Activated CD8-positive, alpha-beta memory T cell treated with anti-CD3 and anti-CD28 coated beads, Interleukin-2, amount 50 U/mL, for 1 hour (primary cell): ENCODE measurements around the gene NRBP1.
"Not testable (repeated sequence)": the region's sequence is repeated elsewhere in the genome, so short reads cannot be mapped to it uniquely, and the experiment has no call there.

Experiments used
- DNase-seq: peaks from one replicate; pipeline ENCODE4 v3.0.0-alpha.2; 2020; ENCODE audit errors: extremely low read depth

NRBP1 gene

DNA sequence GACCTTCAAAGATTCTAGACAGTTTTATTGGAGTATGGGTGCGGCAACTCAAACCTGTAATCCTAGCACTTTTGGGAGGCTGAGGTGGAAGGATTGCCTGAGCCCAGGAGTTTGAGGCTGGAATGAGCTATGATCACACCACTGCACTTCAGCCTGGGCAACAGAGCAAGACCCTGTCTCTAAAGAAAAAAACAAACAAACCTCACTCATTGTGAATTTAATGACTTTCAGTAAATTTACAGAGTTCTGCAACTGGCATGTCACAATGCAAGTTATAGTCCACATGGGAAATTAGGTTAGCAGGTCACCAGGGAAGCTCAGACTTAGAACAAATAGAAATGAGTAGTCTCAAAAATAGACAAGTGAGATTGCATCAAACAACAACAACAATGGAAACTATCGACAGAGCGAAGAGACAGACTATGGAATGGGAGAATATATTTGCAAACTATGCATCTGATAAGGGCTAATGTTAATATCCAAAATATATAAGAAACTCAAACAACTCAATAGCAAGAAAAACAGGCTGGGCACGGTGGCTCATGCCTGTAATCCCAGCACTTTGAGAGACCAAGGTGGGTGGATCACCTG, 6.7 kb upstream of the NRBP1 start:
- no peak for DNase-seq

DNA sequence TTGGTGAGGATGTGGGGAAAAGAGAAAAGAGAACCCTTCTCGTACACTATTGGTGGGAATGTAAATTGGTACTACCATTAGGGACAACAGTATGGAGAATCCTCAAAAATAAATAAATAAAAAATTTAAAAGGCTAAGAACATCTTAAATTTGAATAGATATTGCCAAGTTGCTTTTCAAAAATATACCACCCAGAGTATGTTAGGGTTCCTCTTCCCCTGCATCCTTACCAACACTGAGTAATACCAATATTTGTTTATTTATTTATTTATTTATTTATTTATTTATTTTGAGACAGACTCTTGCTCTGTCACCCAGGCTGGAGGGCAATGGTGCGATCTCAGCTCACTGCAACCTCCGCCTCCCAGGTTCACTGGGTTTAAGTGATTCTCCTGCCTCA, 5.5 kb upstream of the NRBP1 start:
- DNase-seq, result no peak

DNA sequence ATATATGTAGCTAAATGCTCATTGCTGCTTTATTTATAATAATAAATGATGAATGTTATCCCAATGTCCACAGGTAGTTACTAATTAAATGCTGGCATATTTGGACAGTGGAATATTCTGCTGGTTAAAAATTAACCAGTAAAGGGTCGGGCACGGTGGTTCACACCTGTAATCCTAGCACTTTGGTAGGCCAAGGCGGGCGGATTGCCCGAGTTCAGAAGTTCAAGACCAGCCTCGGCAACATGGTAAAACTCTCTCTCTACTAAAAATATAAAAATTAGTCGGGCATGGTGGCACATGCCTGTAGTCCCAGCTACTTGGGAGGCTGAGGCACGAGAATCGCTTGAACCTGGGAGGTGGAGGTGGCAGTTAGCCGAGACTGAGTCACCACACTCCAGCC, 3.4 kb upstream of the NRBP1 start:
- not testable (repeated sequence) for DNase-seq

DNA sequence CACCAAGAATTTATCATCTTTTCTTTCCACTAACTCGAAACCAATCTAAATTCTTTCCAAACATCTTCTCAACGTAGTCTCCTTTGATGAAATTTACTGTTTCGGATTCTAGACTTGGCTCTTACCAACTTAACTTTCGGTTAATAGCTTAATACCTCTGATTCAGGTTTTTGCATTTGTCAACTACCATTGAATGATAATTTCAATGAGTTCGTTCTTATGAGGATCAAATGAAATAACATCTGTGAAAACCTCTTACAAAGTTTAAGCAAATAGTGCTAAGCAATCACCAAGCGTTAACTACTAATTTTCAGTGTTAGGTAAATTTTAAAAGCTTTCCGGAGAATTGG, 593 bp upstream of the NRBP1 start:
- no peak for DNase-seq

DNA sequence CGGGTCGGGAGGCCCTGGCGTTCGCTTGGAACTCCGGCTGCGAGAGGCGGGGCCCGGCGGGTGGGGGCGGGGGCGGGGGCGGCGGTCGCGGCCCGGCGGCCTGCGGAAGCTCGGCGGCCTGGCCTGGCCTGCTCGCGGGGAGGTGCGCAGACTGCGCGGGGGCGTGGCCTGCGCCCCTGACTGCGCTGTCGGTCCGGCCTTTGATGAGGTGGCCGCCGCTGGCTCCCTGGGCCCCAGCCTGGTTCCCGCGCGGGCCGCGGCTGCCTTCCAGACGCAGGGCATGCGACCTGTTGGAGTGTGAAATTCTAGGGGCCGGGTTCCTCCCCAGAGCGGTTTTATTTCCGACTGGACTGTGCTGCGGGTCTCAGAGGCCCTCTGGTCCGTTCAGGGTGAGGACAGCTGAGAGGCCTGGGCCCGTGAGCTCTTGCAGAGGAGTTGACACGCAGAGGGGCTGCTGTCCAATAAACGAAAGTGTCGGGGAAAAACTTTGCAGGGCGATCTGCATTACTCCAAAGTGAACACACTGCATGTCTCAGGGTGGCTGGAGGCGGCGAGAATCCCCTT, 629 bp downstream of the NRBP1 start:
- DNase-seq, result no peak

DNA sequence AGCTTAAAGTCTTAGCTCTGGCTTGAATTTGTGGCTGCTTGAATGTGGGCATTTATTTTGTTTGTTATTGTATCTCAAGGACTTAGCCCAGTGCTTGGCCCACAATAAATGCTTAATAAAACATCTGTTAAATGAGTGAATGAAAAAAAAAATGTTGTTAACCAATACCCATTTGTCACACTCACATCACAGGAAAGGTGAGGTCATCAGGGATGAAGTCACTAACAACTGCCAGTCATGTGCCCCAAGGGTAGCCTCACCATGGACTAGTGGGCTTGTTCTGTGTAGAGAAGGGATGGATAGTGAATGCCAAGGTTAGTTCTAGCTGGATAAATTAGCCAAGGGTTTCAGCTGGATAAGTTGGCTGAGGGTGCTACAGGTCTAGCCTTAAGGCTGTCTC, 3.0 kb downstream of the NRBP1 start:
- no peak for DNase-seq

DNA sequence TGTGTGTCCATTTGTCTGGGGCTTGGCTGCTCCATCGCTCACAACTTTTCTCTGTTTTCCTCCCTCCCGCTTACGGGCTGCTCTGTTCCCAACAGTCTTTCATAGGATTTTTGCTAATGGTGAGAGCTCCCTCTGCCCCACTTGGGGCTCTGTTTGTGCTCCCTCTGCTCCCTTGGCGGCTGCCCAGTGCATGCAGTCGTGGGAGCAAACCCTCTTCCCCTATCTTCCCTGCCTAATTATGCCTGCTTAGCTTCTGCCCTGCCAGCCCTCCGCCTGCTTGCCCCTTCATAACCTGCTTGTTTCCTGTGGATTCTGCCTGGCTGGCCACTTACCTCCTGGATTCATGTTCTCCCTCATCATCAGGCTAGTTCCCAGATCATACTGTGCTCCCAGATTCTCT, 7.2 kb downstream of the NRBP1 start:
- DNase-seq, result no peak

DNA sequence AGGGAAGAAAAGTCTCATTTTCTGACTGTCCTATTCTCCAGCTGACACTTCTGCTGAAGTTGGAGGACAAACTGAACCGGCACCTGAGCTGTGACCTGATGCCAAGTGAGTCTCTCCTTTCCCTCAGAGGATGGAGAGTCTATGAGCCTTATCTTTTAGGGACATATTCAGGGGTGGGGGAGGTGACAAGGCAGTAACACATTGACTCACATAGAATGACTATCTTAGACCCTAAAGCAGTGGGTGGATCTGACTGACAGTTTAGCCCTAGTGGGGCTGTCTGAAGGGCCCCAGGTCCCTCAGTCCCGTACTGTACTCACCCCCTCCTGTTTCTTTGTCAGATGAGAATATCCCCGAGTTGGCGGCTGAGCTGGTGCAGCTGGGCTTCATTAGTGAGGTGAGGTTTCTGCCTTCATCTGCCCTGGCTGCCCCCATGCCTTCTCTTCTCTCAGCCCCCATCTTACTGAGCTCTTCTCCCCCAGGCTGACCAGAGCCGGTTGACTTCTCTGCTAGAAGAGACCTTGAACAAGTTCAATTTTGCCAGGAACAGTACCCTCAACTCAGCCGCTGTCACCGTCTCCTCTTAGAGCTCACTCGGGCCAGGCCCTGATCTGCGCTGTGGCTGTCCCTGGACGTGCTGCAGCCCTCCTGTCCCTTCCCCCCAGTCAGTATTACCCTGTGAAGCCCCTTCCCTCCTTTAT, 12.9 kb downstream of the NRBP1 start:
- DNase-seq, result no peak

DNA sequence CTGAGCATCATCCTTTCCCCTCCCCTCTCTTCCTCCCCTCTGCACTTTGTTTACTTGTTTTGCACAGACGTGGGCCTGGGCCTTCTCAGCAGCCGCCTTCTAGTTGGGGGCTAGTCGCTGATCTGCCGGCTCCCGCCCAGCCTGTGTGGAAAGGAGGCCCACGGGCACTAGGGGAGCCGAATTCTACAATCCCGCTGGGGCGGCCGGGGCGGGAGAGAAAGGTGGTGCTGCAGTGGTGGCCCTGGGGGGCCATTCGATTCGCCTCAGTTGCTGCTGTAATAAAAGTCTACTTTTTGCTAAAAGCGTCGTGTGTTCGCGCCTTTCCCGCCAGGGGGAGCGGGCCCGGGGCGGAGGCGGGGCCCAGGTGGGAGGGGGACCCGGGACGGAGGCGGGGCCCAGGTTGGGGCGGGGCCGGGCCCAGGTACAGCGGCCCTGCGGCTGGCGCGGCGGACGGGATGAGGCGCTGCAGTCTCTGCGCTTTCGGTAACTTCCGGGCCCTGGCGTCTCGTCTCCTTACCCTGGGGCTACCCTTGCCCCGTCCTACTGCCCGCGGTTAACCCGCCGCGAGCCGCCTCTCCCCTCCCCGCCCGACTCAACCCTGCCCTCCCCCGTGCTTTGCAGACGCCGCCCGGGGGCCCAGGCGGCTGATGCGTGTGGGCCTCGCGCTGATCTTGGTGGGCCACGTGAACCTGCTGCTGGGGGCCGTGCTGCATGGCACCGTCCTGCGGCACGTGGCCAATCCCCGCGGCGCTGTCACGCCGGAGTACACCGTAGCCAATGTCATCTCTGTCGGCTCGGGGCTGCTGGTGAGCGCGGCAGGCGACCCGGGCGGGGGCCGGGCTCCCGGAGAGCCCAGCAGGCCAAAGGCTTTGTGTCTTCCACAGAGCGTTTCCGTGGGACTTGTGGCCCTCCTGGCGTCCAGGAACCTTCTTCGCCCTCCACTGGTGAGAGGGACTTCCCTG, 13.8 kb downstream of the NRBP1 start, which contains the start of gene KRTCAP3:
Gene KRTCAP3 (plus strand): TSS at position 424 of the 962 bp plus-strand sequence. CDS start 32 bp downstream, at position 456.
- no peak for DNase-seq

DNA sequence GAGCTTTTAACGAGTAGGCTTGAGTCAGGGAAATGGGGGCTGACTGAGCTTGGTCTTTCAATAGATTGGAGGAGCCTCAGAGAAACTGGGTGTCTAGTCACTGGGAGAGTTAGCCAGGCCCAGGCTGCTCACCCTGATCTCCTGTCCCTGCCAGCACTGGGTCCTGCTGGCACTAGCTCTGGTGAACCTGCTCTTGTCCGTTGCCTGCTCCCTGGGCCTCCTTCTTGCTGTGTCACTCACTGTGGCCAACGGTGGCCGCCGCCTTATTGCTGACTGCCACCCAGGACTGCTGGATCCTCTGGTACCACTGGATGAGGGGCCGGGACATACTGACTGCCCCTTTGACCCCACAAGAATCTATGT, 14.5 kb downstream of the NRBP1 start:
- no peak for DNase-seq

DNA sequence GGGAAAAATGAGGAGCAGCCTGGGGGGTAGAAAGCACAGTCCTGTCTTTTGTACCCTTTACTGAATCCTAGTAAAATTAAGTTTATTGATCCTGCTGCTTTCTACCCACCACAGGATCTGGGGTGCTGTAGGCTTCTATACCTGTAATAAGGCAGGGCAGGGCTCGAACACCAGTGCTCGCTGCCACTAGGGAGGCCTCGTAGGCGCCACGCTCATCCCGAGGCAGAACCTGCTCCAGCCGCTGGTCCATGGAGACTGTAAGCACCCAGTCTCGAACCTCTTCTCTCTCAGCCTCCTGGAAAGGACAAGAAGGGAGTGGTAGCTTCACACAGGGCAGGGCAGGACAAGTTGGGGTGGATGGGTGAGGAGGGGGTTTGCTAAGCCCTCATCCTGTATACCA, 16.7 kb downstream of the NRBP1 start:
- no peak for DNase-seq

DNA sequence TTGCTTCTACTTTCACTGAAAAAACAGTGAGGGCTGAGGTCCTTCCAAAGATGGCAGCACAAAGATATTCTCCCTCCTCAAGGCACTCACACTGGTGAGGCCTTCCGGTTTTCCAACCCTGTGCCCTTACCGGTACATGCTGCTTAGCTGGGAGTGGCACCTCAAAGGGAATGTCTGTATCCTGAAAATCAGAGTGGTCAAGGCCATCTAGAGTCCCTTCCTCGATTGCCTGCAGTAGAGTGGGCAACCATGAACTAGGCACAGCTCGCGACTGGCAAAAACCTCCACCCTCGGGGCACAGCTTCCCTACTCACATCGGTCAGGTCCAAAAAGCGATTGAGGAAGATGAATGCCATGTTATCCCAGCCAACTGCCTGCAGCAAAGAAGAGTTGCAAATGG, 17.2 kb downstream of the NRBP1 start:
- DNase-seq, result no peak

DNA sequence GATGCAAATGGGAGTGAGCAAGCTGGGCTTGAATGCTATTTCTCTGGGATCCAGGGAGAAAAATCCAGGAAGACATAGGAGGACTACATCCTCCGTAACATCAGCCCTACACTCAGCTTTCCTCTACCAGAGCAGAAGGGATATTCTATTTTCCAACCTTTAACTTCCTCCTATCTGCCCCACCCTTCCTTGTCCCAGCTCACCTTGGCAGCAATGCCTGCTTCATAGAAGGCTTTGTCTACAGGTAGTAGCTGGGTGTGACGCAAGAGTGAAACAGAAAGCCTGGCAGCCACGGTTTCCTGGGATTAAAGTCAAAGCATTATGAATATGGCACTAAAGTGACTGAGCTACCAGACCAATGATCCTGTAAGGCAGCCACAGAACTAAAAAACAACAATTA, 17.6 kb downstream of the NRBP1 start:
- DNase-seq, result no peak

DNA sequence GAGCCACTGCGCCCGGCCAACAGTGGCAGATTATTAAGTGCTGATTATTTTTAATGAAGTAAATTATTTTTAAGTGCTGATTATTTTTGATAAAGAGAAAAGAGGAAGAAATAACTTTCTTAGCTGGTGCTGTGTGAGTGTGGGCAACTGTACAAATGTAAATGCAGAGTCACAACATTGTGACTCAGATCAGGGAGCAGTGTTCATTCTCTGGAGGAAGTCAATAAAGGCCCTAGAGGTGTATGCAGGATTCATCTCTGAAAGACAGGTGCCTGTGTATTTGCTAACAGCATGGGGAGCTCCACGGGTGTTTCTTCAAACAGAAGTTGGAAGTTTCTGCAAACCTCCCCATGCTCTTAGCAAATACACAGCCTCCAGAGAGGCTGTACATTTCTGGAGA, 19.9 kb downstream of the NRBP1 start:
- DNase-seq, result no peak

DNA sequence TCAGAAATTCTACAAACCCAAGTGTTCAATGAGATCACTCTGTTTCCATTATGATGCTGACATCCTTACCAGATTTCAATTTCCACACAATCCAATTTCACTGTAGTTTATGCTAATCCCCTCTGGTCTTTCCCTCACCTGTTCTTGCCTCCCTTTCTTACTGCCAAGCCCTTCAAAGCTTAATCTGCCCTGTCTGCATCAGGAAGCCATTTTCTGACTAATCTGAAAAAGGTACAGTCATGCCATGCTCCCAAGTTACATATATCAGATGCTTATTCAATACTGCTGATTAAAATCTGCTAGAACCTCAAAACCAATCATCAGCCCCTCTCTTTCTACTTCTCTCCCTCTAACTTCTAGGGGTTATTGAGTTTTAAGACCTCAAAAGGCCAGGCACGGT, 22.7 kb downstream of the NRBP1 start:
- DNase-seq, result no peak

DNA sequence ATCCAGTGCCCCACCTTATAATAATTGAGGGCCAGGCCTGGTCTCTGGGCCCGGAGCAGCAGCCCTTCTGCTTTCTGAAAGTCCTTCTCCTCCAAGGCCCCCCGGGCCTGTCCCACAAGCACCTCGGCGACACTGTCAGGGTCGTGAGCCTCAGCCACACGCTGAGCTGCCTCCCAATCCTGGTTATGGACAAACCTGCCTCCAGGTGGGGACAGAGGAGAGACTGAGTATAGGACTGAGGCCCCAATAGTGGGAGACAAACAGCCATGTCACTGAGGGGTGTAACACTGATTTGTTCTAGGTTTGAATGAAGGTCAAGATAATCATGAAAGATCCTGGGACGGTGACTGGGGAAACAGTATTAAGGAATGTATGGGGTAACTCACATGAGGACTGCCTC, 25.5 kb downstream of the NRBP1 start:
- DNase-seq, result no peak

DNA sequence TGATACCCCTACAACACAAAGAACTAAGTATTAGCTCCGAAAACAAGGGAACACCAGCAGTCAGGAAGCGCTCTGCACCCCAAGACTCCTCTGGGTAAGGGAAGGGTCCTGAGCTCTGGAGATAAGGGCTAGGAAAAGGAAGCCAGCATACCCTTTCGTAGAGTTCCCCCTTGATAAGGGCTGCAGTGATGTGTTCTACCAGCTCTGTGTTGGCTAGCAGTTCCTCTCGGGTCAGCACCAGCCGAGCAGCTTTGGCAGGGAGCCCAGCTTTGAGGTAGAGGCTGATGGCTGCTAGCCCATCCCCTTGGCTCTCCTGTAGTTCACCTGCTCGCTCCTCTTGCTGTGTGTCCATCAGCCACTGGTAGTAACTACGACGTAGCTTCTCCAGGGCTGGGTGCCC, 32.7 kb downstream of the NRBP1 start:
- DNase-seq, result no peak

DNA sequence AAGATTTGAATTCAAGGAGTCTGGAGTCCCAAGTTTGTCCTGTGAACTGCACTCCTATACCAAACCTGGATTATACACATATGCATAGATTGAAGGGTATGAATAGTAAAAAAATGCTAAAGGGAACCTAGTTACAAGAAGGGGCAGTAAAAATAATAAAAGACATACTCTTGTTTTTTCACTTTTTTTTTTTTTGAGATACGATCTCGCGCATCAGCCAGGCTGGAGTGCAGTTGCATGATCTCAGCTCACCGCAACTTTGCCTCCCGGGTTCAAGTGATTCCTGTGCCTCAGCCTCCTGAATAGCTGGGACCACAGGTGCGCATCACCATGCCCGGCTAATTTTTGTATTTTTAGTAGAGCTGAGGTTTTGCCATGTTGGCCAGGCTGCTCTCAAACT, 36.0 kb downstream of the NRBP1 start:
- no peak for DNase-seq

DNA sequence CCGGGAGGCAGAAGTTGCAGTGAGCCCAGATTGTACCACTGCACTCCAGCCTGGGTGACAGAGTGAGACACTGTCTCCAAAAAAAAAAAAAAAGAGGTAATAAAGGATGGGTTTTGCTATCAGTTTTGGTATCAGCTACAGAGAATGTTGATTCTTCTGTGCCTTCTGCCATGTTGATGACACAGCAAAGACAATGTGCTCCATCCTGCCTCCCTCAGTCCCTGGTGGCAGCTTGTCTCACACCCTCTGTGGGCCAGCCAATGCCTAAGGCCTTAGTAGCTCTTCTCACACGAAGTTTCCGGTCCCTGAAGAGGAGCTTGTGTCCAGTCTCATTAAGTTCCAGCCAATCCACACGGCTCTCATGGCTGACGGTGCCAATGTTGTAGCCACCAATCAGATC, 43.5 kb downstream of the NRBP1 start:
- no peak for DNase-seq

DNA sequence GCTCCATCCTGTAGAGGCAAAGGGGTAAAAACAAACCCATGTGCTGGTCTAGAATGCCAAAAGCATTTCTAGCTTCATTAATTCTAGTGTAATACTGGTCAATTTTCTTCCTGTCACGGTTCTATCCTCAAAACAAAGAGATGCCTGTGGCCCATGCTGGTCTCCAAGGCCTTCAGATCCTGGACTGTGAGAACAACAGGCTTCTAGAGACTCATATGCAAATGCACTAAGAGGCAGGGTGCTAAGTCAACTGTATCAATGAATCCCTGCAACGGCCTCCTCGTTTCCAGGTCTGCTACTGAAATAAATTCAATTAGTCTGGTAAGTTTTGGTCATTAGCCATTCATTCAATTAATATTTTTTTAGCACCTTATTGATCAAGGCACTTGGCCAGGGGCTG, 57.1 kb downstream of the NRBP1 start:
- DNase-seq, result no peak

DNA sequence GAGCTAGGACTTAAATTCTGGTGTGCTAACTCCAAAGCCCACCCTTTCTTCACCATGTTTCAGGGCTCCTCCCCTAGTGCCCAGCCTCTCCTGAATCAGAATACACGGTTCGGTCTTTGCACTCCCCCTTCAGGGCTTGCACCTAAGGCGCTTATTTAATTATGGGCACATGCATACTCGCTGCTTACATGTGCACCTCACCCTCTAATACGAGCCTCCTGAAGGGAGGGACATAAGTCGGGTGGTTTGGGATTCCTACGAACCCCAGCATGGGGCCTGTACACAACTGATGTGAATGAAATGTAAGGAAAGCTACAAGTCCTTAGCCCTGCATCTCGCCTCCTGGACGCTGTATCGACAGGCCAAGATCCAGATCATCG, 60.7 kb downstream of the NRBP1 start:
- peak; percentile 13 for DNase-seq

DNA sequence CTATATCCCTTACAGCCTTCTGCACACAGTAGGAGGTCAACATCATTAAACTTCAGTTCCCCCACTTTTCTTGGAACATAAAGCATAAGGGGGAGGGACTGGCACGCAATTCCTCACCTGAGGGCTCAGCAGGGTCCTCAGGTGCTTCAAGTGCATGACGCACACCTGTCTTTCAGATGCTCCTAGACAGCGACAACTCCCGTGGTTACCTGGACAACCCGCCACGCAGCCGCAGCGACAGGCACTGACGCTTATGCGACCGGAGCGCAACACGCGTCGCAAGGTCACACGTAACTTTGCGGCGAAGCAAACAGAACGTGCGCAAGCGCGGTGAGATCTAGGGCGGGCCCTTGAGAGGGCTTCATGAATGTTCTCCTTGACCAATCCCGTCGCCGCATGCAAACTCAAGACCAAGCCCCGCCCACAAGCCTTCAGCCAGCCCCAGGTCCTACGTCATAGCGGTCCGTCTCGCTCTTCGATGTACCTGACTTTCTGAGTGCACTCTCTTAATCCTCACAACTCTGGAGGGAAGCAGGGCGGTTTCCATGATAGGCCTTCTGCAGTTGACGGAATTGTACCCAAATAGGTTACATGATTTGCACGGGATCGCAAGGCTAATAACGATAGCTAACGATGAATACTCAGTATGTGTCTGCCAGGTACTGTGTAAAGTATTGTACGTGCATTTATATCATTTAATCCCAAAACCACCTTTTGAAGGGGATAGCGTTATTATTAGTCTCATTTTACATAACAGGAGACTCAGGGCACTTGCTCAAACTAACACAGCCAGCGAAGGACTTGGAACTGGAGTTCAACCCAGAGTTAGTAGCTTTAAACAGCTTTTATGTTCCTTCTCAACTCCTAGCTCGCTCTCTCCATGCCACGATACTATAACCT, 61.3 kb downstream of the NRBP1 start, which contains the start of gene IFT172:
Gene IFT172 (minus strand): TSS at position 246 of the 900 bp plus-strand sequence. CDS start 90 bp downstream, at position 156.
- peak; percentile 100 for DNase-seq
